CD4-positive, alpha-beta T cell (primary cell): ENCODE results near the gene OCA2. TPM values are rescaled to one million over a fixed set of nuclear protein-coding genes. Genes with fewer than 3 reads are reported as not detected.

Source experiments
- ATAC-seq: fragments of 200-7000 bp; cut with Tn5 transposase; one replicate; pipeline ENCODE4 v1.10.0; 2022; ENCODE audit warnings: mild to moderate bottlenecking; ENCODE audit not compliant: poor library complexity
- CTCF ChIA-PET: fragments of 350-600 bp; sonication (Branson Sonifier 250); formaldehyde crosslinking; loops from one replicate; lab custom pipeline; 2021; ENCODE audit warnings: antibody characterized with exemption, inconsistent platforms; lab: Charles Lee
- POLR2A ChIA-PET: fragments of 350-600 bp; sonication (Branson Sonifier 250); formaldehyde crosslinking; loops from one replicate; lab custom pipeline; 2021; ENCODE audit warnings: antibody characterized with exemption, inconsistent platforms; lab: Charles Lee
- DNase-seq, 14 experiments: peaks; one replicate each; pipeline ENCODE4 v3.0.0-alpha.2; 2013 to 2020; ENCODE audit warnings: mixed read lengths in 2 of 14
- H3K27ac ChIP-seq, 2 donors: one replicate each; pipeline versions ENCODE4 v1.5.1 to v1.7.0; 2013; ENCODE audit warnings: low read length in 2 of 2, low read depth in 1 of 2, mild to moderate bottlenecking in 1 of 2
- H3K27me3 ChIP-seq, 2 experiments: 1 replicate in 1 of 2; 2 replicates in 1 of 2; pipeline versions ENCODE4 v1.6.1 to v1.7.0; 2013; ENCODE audit warnings: low read length in 2 of 2, control low read depth in 1 of 2, mild to moderate bottlenecking in 1 of 2, moderate library complexity in 1 of 2; ENCODE audit not compliant: insufficient read depth in 2 of 2, control insufficient read depth in 1 of 2
- H3K36me3 ChIP-seq: one replicate; pipeline ENCODE4 v1.6.1; 2013; ENCODE audit warnings: low read length, control low read depth; ENCODE audit not compliant: insufficient read depth
- H3K4me1 ChIP-seq: one replicate; pipeline ENCODE4 v1.6.1; 2013; ENCODE audit warnings: low read length, control low read depth; ENCODE audit not compliant: insufficient read depth
- H3K4me3 ChIP-seq: one replicate; pipeline ENCODE4 v1.5.1; 2013; ENCODE audit warnings: mild to moderate bottlenecking, low read length, moderate library complexity
- H3K9me3 ChIP-seq, 2 experiments: 1 replicate in 1 of 2; 2 replicates in 1 of 2; pipeline versions ENCODE4 v1.6.1 to v1.7.0; 2013; ENCODE audit warnings: low read length in 2 of 2, mild to moderate bottlenecking in 2 of 2, control low read depth in 1 of 2, moderate library complexity in 1 of 2; ENCODE audit not compliant: control insufficient read depth in 1 of 2, insufficient read depth in 1 of 2
- H3K27ac Mint-ChIP-seq: one replicate; pipeline ENCODE4 v1.8.0; 2020; ENCODE audit warnings: mixed read lengths
- H3K27me3 Mint-ChIP-seq: one replicate; pipeline ENCODE4 v1.8.0; 2021; ENCODE audit warnings: mixed read lengths
- H3K36me3 Mint-ChIP-seq: one replicate; pipeline ENCODE4 v1.8.0; 2021; ENCODE audit warnings: low read depth, mixed read lengths
- H3K4me1 Mint-ChIP-seq: one replicate; pipeline ENCODE4 v1.8.0; 2021; ENCODE audit warnings: low read depth, mixed read lengths
- H3K4me3 Mint-ChIP-seq: one replicate; pipeline ENCODE4 v1.8.0; 2020; ENCODE audit warnings: mild to moderate bottlenecking, mixed read lengths
- H3K9me3 Mint-ChIP-seq: one replicate; pipeline ENCODE4 v1.8.0; 2020; ENCODE audit warnings: mixed read lengths
- CTCF ChIP-seq: fragments of 200-600 bp; IDR thresholded peaks from one replicate; pipeline ENCODE4 v1.8.0; 2022; ENCODE audit warnings: antibody characterized with exemption, mild to moderate bottlenecking
- intact Hi-C, 2 experiments: fragments of 100-400 bp; cut with DNase I in 1 of 2; cut with micrococcal nuclease in 1 of 2; formaldehyde crosslinking; loops; one replicate each; pipeline versions ENCODE4 v1.15.1 to v1.9.0; 2023 to 2025; cut with DNase I, micrococcal nuclease
- total RNA-seq, 174 experiments: library from RNA in 2 of 174; stranded (reverse) in 2 of 174; gene quantifications; one replicate each; pipeline ENCODE4 v1.2.3 and lab custom pipeline; 2021 to 2026

Gene OCA2
- total RNA-seq, 2 experiments from 2014 or later: not detected

- Mint-ChIP-seq H3K27ac (no peak overlapping the region), H3K4me3 (no peak overlapping the region), H3K36me3 (peaks cover 44% of the 10 kb centered on the region), H3K4me1 (peaks cover 10% of the 10 kb centered on the region), H3K9me3 (no peaks in the 10 kb centered on the region), H3K27me3 (peaks cover 10% of the 10 kb centered on the region)
- ChIA-PET CTCF (interaction anchor here (0.5 kb wide), 1 partner anchor 19 kb away, joined by 3 read pairs; no protein-coding TSS in a partner anchor), POLR2A (no interaction called here)
- Histone ChIP-seq H3K27me3 (peaks cover 8 to 9% of the 10 kb centered on the region in 2 experiments), H3K27ac (no peak overlapping the region), H3K4me1 (peaks cover 20% of the 10 kb centered on the region), H3K9me3 (no peaks in the 10 kb centered on the region), H3K4me3 (no peak overlapping the region), H3K36me3 (peaks cover 41% of the 10 kb centered on the region)
- no peak for DNase-seq
- no peak for ATAC-seq
- no peak for TF ChIP-seq CTCF
- intact Hi-C loops: no loop called here
Measured at GRCh38 chr15:28110481-28110881, 11.4 kb upstream of the OCA2 start.

- peak overlapping the region; percentile 46 for H3K4me3 Mint-ChIP-seq
- no peak overlapping the region for H3K4me3 ChIP-seq
- H3K27ac ChIP-seq: no peak overlapping the region
- ChIA-PET CTCF (interaction anchor here (0.5 to 0.9 kb wide), 2 partner anchors 16 to 20 kb away, joined by 3 read pairs; no protein-coding TSS in a partner anchor), POLR2A (no interaction called here)
- H3K9me3 Mint-ChIP-seq: no peaks in the 10 kb centered on the region
- peaks cover 38% of the 10 kb centered on the region for H3K36me3 Mint-ChIP-seq
- intact Hi-C loops: loop anchor here in 1 of 2 experiments (5.0 to 10.0 kb wide), 2 partner anchors 1002 to 1165 kb away; no protein-coding TSS in a partner anchor
- peaks cover 10% of the 10 kb centered on the region for H3K4me1 Mint-ChIP-seq
- no peak overlapping the region for H3K27ac Mint-ChIP-seq
- H3K27me3 Mint-ChIP-seq: peaks cover 12% of the 10 kb centered on the region
- ATAC-seq (no peak), DNase-seq (no peak)
- H3K27me3 ChIP-seq: peaks cover 13 to 16% of the 10 kb centered on the region in 2 experiments
- peaks cover 20% of the 10 kb centered on the region for H3K4me1 ChIP-seq
- no peaks in the 10 kb centered on the region for H3K9me3 ChIP-seq
- H3K36me3 ChIP-seq: peaks cover 35% of the 10 kb centered on the region
- TF ChIP-seq CTCF: no peak
Measured at GRCh38 chr15:28109626-28110455, 10.7 kb upstream of the OCA2 start.

- Histone ChIP-seq H3K36me3 (peaks cover 16% of the 10 kb centered on the region), H3K4me3 (peak overlapping the region; percentile 55), H3K27me3 (peaks cover 13 to 27% of the 10 kb centered on the region in 2 experiments), H3K9me3 (no peaks in the 10 kb centered on the region), H3K4me1 (peaks cover 20% of the 10 kb centered on the region), H3K27ac (no peak overlapping the region)
- no peak overlapping the region for H3K27ac Mint-ChIP-seq
- DNase-seq (peak in 2 of 14 experiments; percentile 22 to 37), ATAC-seq (peak; percentile 18)
- no peaks in the 10 kb centered on the region for H3K9me3 Mint-ChIP-seq
- POLR2A ChIA-PET: interaction anchor here (0.9 to 2.1 kb wide), 5 partner anchors 10 to 30 kb away, joined by 3 to 8 read pairs (median 4); partner anchors contain the start of gene OCA2
- H3K4me3 Mint-ChIP-seq: peak overlapping the region; percentile 91
- H3K4me1 Mint-ChIP-seq: peaks cover 10% of the 10 kb centered on the region
- peaks cover 19% of the 10 kb centered on the region for H3K36me3 Mint-ChIP-seq
- TF ChIP-seq CTCF: no peak
- intact Hi-C loops: loop anchor here in 1 of 2 experiments (5.0 to 10.0 kb wide), 2 partner anchors 1004 to 1167 kb away; no protein-coding TSS in a partner anchor
- H3K27me3 Mint-ChIP-seq: peaks cover 23% of the 10 kb centered on the region
- CTCF ChIA-PET: interaction anchor here (0.7 to 1.2 kb wide), 2 partner anchors 18 to 59 kb away, joined by 3 to 5 read pairs; no protein-coding TSS in a partner anchor
Measured at GRCh38 chr15:28107904-28108275, 8.8 kb upstream of the OCA2 start.
